A673 (cell line): ENCODE results near the gene NR1H3.

Experiments
- CTCF ChIP-seq: fragments of 300-800, 200-600 bp; sonication (generic); conservative IDR thresholded peaks from 2 replicates; pipeline ENCODE4 v1.5.1; 2017; ENCODE audit warnings: low read depth, mild to moderate bottlenecking, antibody characterized with exemption, low read length, moderate library complexity, mixed read lengths
- EZH2 ChIP-seq: fragments of 200-600 bp; sonication (generic); IDR thresholded peaks from 2 replicates; pipeline ENCODE4 v1.6.1; 2017; ENCODE audit warnings: borderline replicate concordance, low read depth, mild to moderate bottlenecking, mixed read lengths, antibody characterized with exemption, low read length; ENCODE audit not compliant: poor library complexity, severe bottlenecking

- TF ChIP-seq CTCF (no peak), EZH2 (no peak)
Observed at GRCh38 chr11:47308050-47308823, 50.4 kb downstream of the NR1H3 start.
